Thoracic aorta (tissue), 2 donors: ENCODE data around the gene GRK2. TPM values are rescaled to one million over a fixed set of nuclear protein-coding genes. Genes with fewer than 3 reads are reported as not detected.
A peak's percentile ranks its signal among the peaks of the same experiment; 100 is the strongest.

Experiments used
- ATAC-seq: fragments of 150-250 bp; one replicate; pipeline ENCODE4 v1.8.0; 2017; ENCODE audit warnings: low read depth; ENCODE audit not compliant: insufficient number of reproducible peaks, low FRiP score
- DNase-seq: peaks from one replicate; pipeline ENCODE4 v3.0.0-alpha.2; 2020; ENCODE audit warnings: low spot score
- H3K27ac ChIP-seq, 2 donors: fragments of 200-600 bp; sonication (generic); 1 replicate in 1 of 2; 2 replicates in 1 of 2; pipeline ENCODE4 v1.5.1; 2016; ENCODE audit warnings: mild to moderate bottlenecking in 2 of 2, moderate library complexity in 2 of 2
- H3K27me3 ChIP-seq: fragments of 200-600 bp; sonication (generic); replicated peaks from 2 replicates; pipeline ENCODE4 v1.6.0; 2016; ENCODE audit warnings: mild to moderate bottlenecking; ENCODE audit not compliant: insufficient read depth
- H3K36me3 ChIP-seq: fragments of 200-600 bp; sonication (generic); one replicate; pipeline ENCODE4 v1.5.1; 2016
- H3K4me1 ChIP-seq, 2 donors: fragments of 200-600 bp; sonication (generic); 1 replicate in 1 of 2; 2 replicates in 1 of 2; pipeline versions ENCODE4 v1.5.1 to v1.6.0; 2016; ENCODE audit warnings: low read depth in 2 of 2, mild to moderate bottlenecking in 1 of 2; ENCODE audit not compliant: control insufficient read depth in 1 of 2
- H3K4me3 ChIP-seq: fragments of 200-600 bp; sonication (generic); 2 replicates; pipeline ENCODE4 v1.5.1; 2016; ENCODE audit warnings: mild to moderate bottlenecking
- H3K9me3 ChIP-seq: fragments of 200-600 bp; sonication (generic); 2 replicates; pipeline ENCODE4 v1.5.1; 2016
- CTCF ChIP-seq: fragments of 200-600 bp; sonication (generic); IDR thresholded peaks from one replicate; pipeline ENCODE4 v1.5.1; 2019; ENCODE audit warnings: antibody characterized with exemption
- total RNA-seq, 2 donors: library from RNA; depleted of rRNA; stranded (reverse); fragments of >200 nt; gene quantifications; one replicate each; pipeline versions ENCODE4 v1.1.0 to v1.2.3, GENCODE V29; 2016

GRK2 gene
- total RNA-seq, 2 donors from 2014 or later = 72.8 to 85.2 TPM

GRCh38 chr11:67242548-67242947 lies 23.7 kb upstream of the GRK2 start:
- no peak for ATAC-seq
- no peak overlapping the region for H3K27ac ChIP-seq
- DNase-seq = no peak
- peaks cover 29 to 38% of the 10 kb centered on the region in 2 donors for H3K4me1 ChIP-seq
- peaks cover 26% of the 10 kb centered on the region for H3K36me3 ChIP-seq
- peak overlapping the region; percentile 84 for H3K4me3 ChIP-seq
- H3K27me3 ChIP-seq = no peaks in the 10 kb centered on the region
- no peak for TF ChIP-seq CTCF
- no peaks in the 10 kb centered on the region for H3K9me3 ChIP-seq

GRCh38 chr11:67243051-67243450 lies 23.2 kb upstream of the GRK2 start:
- H3K27ac ChIP-seq = no peak overlapping the region
- ATAC-seq (no peak), DNase-seq (no peak)
- no peaks in the 10 kb centered on the region for H3K27me3 ChIP-seq
- no peak for TF ChIP-seq CTCF
- peaks cover 31% of the 10 kb centered on the region for H3K36me3 ChIP-seq
- no peak overlapping the region for H3K4me3 ChIP-seq
- peaks cover 29 to 38% of the 10 kb centered on the region in 2 donors for H3K4me1 ChIP-seq
- no peaks in the 10 kb centered on the region for H3K9me3 ChIP-seq

GRCh38 chr11:67245046-67245445 lies 21.2 kb upstream of the GRK2 start:
- Histone ChIP-seq H3K36me3 (peaks cover 51% of the 10 kb centered on the region), H3K4me1 (peaks cover 18 to 28% of the 10 kb centered on the region in 2 donors), H3K4me3 (no peak overlapping the region), H3K27ac (no peak overlapping the region), H3K27me3 (no peaks in the 10 kb centered on the region), H3K9me3 (no peaks in the 10 kb centered on the region)
- ATAC-seq (no peak), DNase-seq (no peak)
- TF ChIP-seq CTCF = no peak

GRCh38 chr11:67247946-67248550 lies 18.2 kb upstream of the GRK2 start:
- Histone ChIP-seq H3K4me3 (no peak overlapping the region), H3K27ac (no peak overlapping the region), H3K36me3 (peaks cover 68% of the 10 kb centered on the region), H3K27me3 (no peaks in the 10 kb centered on the region), H3K9me3 (no peaks in the 10 kb centered on the region), H3K4me1 (peaks cover 0 to 6% of the 10 kb centered on the region in 2 donors)
- DNase-seq (no peak), ATAC-seq (no peak)
- no peak for TF ChIP-seq CTCF

- Histone ChIP-seq H3K27ac (no peak overlapping the region), H3K36me3 (peaks cover 74% of the 10 kb centered on the region)
- ATAC-seq = no peak
Measured at GRCh38 chr11:67248653-67249052, 17.6 kb upstream of the GRK2 start.

More at GRCh38 chr11:67248653-67249052, 17.6 kb upstream of the GRK2 start:
- no peaks in the 10 kb centered on the region for H3K9me3 ChIP-seq
- no peak for TF ChIP-seq CTCF
- no peaks in the 10 kb centered on the region for H3K27me3 ChIP-seq
- H3K4me1 ChIP-seq = no peaks in the 10 kb centered on the region
- no peak for DNase-seq
- no peak overlapping the region for H3K4me3 ChIP-seq
